ENCODE results near the gene TGM1.

DNA sequence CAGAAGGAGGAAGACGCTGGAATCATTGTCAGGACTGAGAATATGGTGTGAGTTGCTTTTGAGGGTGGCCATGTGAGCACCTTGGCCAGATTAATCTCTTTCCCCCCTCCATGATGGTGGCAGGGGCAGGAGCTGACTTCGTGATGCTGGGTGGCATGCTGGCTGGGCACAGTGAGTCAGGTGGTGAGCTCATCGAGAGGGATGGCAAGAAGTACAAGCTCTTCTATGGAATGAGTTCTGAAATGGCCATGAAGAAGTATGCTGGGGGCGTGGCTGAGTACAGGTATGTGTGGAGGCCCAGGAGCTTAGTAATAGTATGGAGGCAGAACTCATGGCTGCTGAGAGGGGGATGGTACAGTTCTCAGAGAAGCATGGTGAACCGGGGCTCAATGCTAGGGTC lies 24.9 kb downstream of the TGM1 start:
- TF ChIP-seq, protein P1, sequence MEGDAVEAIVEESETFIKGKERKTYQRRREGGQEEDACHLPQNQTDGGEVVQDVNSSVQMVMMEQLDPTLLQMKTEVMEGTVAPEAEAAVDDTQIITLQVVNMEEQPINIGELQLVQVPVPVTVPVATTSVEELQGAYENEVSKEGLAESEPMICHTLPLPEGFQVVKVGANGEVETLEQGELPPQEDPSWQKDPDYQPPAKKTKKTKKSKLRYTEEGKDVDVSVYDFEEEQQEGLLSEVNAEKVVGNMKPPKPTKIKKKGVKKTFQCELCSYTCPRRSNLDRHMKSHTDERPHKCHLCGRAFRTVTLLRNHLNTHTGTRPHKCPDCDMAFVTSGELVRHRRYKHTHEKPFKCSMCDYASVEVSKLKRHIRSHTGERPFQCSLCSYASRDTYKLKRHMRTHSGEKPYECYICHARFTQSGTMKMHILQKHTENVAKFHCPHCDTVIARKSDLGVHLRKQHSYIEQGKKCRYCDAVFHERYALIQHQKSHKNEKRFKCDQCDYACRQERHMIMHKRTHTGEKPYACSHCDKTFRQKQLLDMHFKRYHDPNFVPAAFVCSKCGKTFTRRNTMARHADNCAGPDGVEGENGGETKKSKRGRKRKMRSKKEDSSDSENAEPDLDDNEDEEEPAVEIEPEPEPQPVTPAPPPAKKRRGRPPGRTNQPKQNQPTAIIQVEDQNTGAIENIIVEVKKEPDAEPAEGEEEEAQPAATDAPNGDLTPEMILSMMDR (IDR thresholded peaks at IDR 0.05; ENCODE audit: poor library complexity) = no peak
- TF ChIP-seq EZH2 (IDR thresholded peaks at IDR 0.05; ENCODE audit: borderline replicate concordance) = no peak

Data from hepatocyte (in vitro differentiated cells).